Body of pancreas (tissue), 4 donors: ENCODE results near the gene GIPC2. TPM values are rescaled to one million over a fixed set of nuclear protein-coding genes. Genes with fewer than 3 reads are reported as not detected.

Experiments
- ATAC-seq: fragments of 150-250 bp; one replicate; pipeline ENCODE4 v1.9.1; 2016
- DNase-seq, 4 donors: peaks; one replicate each; pipeline ENCODE4 v3.0.0-alpha.2; 2019
- H3K27ac ChIP-seq, 4 donors: fragments of 200-600 bp; sonication (generic); 1 replicate in 3 of 4; 2 replicates in 1 of 4; pipeline versions ENCODE4 v1.5.1 to v1.6.1; 2016 to 2019; ENCODE audit warnings: mild to moderate bottlenecking in 1 of 4, mixed read lengths in 1 of 4, moderate library complexity in 1 of 4
- H3K27me3 ChIP-seq, 2 donors: fragments of 200-600 bp; sonication (generic); one replicate each; pipeline ENCODE4 v1.6.0; 2016; ENCODE audit warnings: mild to moderate bottlenecking in 1 of 2
- H3K36me3 ChIP-seq, 2 donors: fragments of 200-600 bp; sonication (generic); replicated peaks in 1 of 2; 2 replicates each; pipeline ENCODE4 v1.5.1; 2016; ENCODE audit warnings: low read depth in 2 of 2; ENCODE audit not compliant: insufficient read depth in 1 of 2
- H3K4me1 ChIP-seq: fragments of 200-600 bp; sonication (generic); one replicate; pipeline ENCODE4 v1.6.0; 2016
- H3K4me3 ChIP-seq, 2 donors: fragments of 200-600 bp; sonication (generic); 1 replicate in 1 of 2; 2 replicates in 1 of 2; pipeline ENCODE4 v1.5.1; 2016 to 2019
- H3K9me3 ChIP-seq, 3 donors: fragments of 200-600 bp; sonication (generic); 1 replicate in 2 of 3; 2 replicates in 1 of 3; pipeline ENCODE4 v1.5.1; 2016
- CTCF ChIP-seq, 7 experiments: fragments of 450-650 bp in 4 of 7; fragments of 200-600 bp in 3 of 7; sonication (generic) in 3 of 7; IDR thresholded peaks; one replicate each; pipeline ENCODE4 v1.5.1; 2016 to 2019; ENCODE audit warnings: antibody characterized with exemption in 7 of 7
- POLR2A ChIP-seq, 3 donors: fragments of 450-650 bp; IDR thresholded peaks; one replicate each; pipeline ENCODE4 v1.6.1; 2016; ENCODE audit warnings: antibody characterized with exemption in 3 of 3, mild to moderate bottlenecking in 2 of 3
- WGBS, 2 donors: methylation state at CpG; one replicate each; pipeline ENCODE4 v1.1.5; 2017; 5-methylcytosine and 5-hydroxymethylcytosine counted together
- intact Hi-C: fragments of 100-400 bp; cut with DNase I; formaldehyde crosslinking; loops from one replicate; pipeline ENCODE4 v1.15.1; 2023
- total RNA-seq, 2 donors: library from RNA; depleted of rRNA; stranded (reverse); fragments of >200 nt; gene quantifications; one replicate each; pipeline ENCODE4 v1.1.0, GENCODE V29; 2016

Gene GIPC2
- total RNA-seq, 2 donors from 2014 or later = 19.2 to 20.1 TPM

GRCh38 chr1:78136680-78137079 is 90.9 kb downstream of the GIPC2 start:
- H3K9me3 ChIP-seq = no peaks in the 10 kb centered on the region
- intact Hi-C loops = no loop called here
- 84 to 94% methylated on average over 1 of the region's 1 CpG for WGBS, 2 donors

GRCh38 chr1:78141531-78142231 is 95.9 kb downstream of the GIPC2 start:
- Histone ChIP-seq H3K4me1 (peaks cover 19% of the 10 kb centered on the region), H3K36me3 (no peaks in the 10 kb centered on the region), H3K4me3 (no peak overlapping the region), H3K27me3 (no peaks in the 10 kb centered on the region), H3K27ac (no peak overlapping the region), H3K9me3 (no peaks in the 10 kb centered on the region)
- DNase-seq (no peak), ATAC-seq (no peak)
- TF ChIP-seq CTCF (IDR thresholded peaks at IDR 0.05) = no peak
- no peak for TF ChIP-seq POLR2A (IDR thresholded peaks at IDR 0.05)
- intact Hi-C loops = loop anchor here (5.0 to 10.0 kb wide), 2 partner anchors 466 to 533 kb away; no protein-coding TSS in a partner anchor
- 86 to 89% methylated on average over 3 of the region's 3 CpGs for WGBS, 2 donors

More at GRCh38 chr1:78136680-78137079, 90.9 kb downstream of the GIPC2 start:
- no peak for TF ChIP-seq CTCF (IDR thresholded peaks at IDR 0.05)
- TF ChIP-seq POLR2A (IDR thresholded peaks at IDR 0.05) = no peak
- Histone ChIP-seq H3K27me3 (no peaks in the 10 kb centered on the region), H3K27ac (no peak overlapping the region), H3K4me3 (no peak overlapping the region), H3K36me3 (no peaks in the 10 kb centered on the region), H3K4me1 (no peaks in the 10 kb centered on the region)
- DNase-seq (no peak), ATAC-seq (no peak)

- Histone ChIP-seq H3K27ac (peak overlapping the region in 2 of 4 donors; percentile 22 to 28), H3K4me1 (peaks cover 19% of the 10 kb centered on the region), H3K27me3 (no peaks in the 10 kb centered on the region), H3K4me3 (no peak overlapping the region), H3K36me3 (no peaks in the 10 kb centered on the region), H3K9me3 (no peaks in the 10 kb centered on the region)
- DNase-seq (no peak), ATAC-seq (no peak)
- 87 to 88% methylated on average over 4 of the region's 4 CpGs for WGBS, 2 donors
- TF ChIP-seq POLR2A (IDR thresholded peaks at IDR 0.05) (no peak), CTCF (IDR thresholded peaks at IDR 0.05) (no peak)
- intact Hi-C loops = loop anchor here (5.0 to 10.0 kb wide), 2 partner anchors 465 to 532 kb away; no protein-coding TSS in a partner anchor
These were observed 97.0 kb downstream of the GIPC2 start for GRCh38 chr1:78142736-78143135.

- 67 to 72% methylated on average over 4 of the region's 4 CpGs for WGBS, 2 donors
- Histone ChIP-seq H3K36me3 (no peaks in the 10 kb centered on the region), H3K4me1 (peaks cover 19% of the 10 kb centered on the region), H3K27me3 (no peaks in the 10 kb centered on the region), H3K4me3 (no peak overlapping the region), H3K27ac (peak overlapping the region in 2 of 4 donors; percentile 22 to 28), H3K9me3 (no peaks in the 10 kb centered on the region)
- TF ChIP-seq POLR2A (IDR thresholded peaks at IDR 0.05) (no peak), CTCF (IDR thresholded peaks at IDR 0.05) (no peak)
- ATAC-seq (no peak), DNase-seq (no peak)
- intact Hi-C loops = loop anchor here (5.0 to 10.0 kb wide), 2 partner anchors 464 to 532 kb away; no protein-coding TSS in a partner anchor
These were observed 97.4 kb downstream of the GIPC2 start for GRCh38 chr1:78143152-78143551.
